Inflammatory macrophage treated with lipopolysaccharide for 1 hour (primary cell): ENCODE data around the gene SNX8.

ENCODE experiments used
- DNase-seq, 2 donors: peaks; one replicate each; pipeline ENCODE4 v3.0.0-alpha.2; 2020 to 2022

SNX8 gene

DNA sequence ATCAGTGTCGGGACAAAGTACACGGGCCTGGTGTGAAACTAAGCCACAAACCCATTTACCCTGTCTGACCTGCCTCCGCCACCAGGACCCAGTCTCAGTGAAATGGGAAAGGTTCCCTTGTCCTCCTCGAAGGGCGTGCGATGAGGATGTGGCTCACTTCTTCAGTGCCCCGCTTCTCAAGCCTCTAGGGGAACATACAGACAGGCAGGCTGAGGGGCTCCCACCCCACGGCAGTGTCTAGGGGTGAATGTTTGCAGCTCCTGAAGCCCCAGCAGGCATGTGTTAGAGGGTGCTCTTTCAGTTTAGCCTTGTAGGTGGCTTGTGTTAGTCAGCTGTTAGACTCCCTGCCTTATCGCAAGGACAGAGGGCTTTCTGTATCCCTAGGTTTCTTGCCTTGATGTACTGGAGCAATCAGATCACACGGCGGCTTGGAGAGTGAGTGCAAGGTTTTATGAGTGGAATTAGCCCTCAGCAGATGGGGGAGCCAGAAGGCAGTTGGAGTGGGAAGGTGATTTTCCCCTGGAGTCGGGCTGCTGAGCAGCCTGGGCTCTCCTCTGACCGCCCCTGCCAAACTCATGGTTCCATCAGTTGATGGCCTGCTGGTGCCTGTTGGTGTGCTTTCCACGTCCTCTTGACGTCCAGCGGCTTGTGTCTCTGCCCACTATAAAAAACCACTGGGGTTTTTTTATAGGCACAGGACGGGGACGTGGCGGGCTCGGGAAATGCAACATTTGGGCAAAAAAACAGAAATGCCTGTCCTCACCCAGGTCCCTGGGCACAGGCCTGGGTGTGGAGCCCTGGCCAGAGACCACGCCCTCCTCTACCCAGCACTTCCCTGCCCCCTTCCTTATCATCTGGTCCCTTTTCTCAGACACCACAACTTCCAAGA lies 71.5 kb downstream of the SNX8 start:
- peak; percentile 20 to 38 for DNase-seq

GRCh38 chr7:2241580-2242540 lies 72.4 kb downstream of the SNX8 start, which contains the start of the genes MRM2 and NUDT1:
Gene MRM2, minus strand, starts transcription at chr7:2242205. Its CDS starts 36 bp downstream, at chr7:2242169.
Gene NUDT1, plus strand, starts transcription at chr7:2242226. Its CDS starts 2,349 bp downstream, at chr7:2244575.
- DNase-seq = peak; percentile 72 to 86

DNA sequence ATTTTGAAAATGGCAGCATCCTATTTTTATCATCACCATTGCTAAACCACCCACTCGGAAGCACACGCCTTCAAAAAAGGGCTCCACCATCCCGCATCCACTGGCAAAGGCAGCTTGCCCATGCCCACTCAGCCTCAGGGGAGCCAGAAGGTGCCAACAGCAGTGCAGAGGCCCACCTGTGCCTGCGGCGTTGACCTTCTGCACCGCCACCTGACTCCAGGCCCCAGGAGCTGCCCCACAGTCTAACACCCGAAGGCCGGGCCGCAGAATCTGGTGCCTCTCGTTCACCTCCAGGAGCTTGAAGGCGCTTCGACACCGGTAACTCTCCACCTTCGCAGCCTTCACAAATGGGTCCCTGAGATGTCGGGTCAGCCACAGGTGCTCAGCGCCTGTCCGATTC lies 75.0 kb downstream of the SNX8 start:
- no peak for DNase-seq

DNA sequence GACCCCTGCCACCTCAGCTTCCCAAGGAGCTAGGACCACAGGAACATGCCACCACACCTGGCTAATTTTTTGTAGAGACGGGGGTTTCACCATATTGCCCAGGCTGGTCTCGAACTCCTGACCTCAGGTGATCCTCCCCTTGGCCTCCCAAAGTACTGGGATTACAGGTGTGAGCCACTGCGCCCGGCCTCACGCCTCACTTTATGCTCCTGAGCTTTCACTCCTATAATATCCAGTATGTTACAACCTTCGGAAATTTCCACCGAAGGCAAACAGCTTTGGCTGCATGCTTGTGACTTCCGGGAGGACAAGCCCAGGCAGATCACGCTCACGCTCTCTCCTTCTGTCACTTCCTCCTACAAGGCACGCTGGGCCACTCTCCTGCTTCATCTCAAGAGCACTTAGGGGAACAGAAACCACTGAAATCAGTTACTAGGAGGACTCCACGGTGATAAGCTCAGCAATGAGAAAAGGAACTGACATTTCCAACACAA lies 77.1 kb downstream of the SNX8 start:
- peak; percentile 85 to 93 for DNase-seq

GRCh38 chr7:2233926-2234325 lies 80.3 kb downstream of the SNX8 start:
- DNase-seq = no peak

GRCh38 chr7:2232766-2233520 lies 81.3 kb downstream of the SNX8 start, which contains the start of gene MAD1L1:
Gene MAD1L1, minus strand, starts transcription at chr7:2232945. Its CDS starts 2,812 bp downstream, at chr7:2230133.
- DNase-seq = peak; percentile 79 to 93

DNA sequence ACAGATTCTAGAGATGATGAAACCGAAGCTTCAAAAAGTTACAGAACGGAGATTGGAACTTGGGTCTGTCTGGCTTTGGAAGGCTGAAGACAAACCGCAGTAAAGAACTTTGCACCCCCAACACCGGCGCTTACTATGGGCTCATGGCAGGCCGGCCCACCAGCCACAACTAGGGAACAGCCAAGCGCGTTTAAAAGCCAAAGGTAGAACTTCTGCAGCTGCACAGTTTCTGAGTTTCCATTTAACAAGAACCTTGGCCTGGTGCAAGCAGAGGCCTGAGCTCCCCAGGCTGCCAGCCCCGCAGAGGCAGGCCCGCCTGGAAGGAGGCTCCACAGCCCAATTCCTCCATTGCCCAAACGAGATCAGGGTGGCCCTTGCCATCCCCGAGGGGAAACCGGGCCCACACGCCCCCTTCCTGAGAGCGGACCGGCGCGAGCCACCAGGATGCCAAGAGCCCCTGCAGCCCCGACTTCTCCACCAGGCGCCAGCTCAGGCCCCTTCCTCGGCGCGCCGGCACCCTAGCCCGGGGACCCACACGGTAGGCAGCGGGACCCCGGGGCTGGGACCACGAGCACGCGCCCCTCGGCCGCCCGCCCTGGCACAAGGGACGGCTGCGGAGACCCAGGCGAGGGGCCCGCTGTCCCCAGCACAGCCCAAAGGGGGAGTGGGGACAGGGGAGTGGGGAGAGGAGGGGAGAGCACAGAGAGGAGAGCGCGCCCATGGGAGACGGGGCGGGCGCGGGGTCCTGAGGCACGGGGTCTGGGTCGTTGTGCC lies 82.1 kb downstream of the SNX8 start:
- no peak for DNase-seq

- DNase-seq = no peak
Measured at GRCh38 chr7:2230882-2231281, 83.4 kb downstream of the SNX8 start.

GRCh38 chr7:2230226-2230625 lies 84.0 kb downstream of the SNX8 start:
- no peak for DNase-seq

- no peak for DNase-seq
Measured at GRCh38 chr7:2229467-2229866, 84.8 kb downstream of the SNX8 start.

GRCh38 chr7:2228921-2229320 lies 85.3 kb downstream of the SNX8 start:
- DNase-seq = no peak

DNA sequence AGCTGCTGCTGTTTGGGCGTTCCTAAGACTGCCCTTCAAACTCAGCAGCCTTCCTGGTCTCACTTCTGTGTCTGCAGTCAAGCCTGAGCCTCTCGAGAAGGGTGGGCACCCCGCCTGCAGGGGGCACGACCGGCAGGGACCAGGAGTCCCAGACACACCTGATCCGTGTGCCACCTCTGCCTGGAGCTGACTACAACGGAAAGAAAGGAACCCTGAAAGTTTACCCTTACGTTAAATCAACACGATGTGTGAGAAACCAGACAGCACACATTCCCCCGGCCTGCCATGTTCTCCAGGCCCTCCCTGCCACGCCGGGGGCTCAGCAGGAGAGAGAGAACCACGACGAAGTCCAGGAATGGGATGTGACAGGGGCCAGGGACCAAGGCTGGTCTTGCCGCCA lies 86.5 kb downstream of the SNX8 start:
- no peak for DNase-seq

DNA sequence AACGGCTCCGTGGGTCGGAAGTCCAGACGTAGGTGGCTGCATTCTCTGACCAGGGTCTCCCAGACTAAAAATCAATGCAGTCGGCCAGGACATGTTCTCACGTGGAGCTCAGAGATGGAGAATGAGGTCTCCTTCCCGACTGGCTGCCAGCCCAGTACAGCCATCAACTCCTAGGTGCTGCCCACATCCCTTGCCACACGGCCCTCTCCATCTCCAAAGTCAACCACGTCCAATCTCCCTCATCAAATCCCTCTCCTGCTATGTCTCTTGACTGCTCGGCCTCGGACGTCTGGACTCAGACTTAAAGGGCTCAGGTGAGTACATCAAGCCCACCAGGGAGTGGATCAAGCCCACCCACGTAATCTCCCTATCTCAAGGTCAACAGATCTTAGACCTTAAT lies 88.4 kb downstream of the SNX8 start:
- no peak for DNase-seq

GRCh38 chr7:2225336-2225735 lies 88.9 kb downstream of the SNX8 start:
- no peak for DNase-seq

GRCh38 chr7:2224934-2225333 lies 89.3 kb downstream of the SNX8 start:
- no peak for DNase-seq

- no peak for DNase-seq
Measured at GRCh38 chr7:2224491-2224928, 89.7 kb downstream of the SNX8 start.

DNA sequence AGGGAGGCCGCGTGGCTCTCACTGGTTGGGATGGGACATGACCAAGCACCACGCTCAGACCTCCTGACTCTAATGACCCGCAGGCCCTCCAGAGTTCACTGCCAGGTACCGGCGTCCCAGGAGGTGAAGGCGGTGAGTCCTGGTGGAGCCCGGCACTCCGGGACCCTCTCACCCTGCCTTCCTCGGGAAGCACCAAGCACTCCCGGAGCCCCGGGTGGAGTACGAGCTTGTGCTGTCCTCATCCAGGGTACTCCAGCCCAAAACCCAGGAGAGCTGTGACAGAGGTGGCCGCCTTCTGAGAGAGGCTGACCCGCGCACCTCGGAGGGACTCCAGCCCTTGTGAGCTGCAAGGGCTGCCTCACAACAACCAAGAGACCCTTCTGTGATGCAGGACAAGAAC lies 90.9 kb downstream of the SNX8 start:
- DNase-seq = no peak

DNA sequence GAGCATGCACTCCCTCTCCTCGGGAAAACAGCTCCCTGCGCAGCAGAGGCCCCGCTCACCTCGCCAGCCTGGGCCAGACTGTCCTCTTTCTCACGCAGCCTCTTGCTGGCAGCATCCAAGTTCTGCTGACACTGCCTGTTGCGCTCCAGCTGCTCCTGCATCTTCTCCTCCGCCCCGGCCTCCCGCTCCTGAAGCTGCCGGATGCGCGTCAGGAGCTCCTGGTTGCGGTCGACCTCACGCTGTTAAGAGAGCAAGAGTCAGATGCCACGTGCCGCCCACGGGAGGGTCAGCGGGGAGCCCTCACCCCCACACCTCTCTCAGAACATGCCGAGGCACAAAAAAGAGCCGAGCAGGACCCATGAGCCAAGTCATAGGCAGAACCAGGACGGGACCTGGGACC lies 91.7 kb downstream of the SNX8 start:
- no peak for DNase-seq

GRCh38 chr7:2220954-2221353 lies 93.3 kb downstream of the SNX8 start:
- DNase-seq = no peak

DNA sequence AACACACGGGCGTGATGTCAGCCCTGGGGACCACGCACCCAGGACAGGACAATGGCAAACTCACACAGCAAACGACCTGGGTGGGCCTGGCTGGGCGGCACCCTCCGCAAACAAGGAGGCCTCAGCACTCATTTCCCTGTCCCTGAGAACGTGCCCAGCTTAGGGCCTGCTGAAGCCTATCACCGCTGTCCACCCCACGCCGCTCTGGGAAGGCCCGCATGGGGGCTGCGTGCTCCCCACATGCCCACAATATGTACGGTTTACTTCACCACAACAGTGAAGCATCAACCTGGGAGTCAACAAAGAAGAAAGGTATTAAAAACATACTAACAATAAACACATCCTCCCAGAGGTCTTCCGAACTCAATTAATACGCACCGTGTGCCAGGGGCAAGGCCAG lies 93.7 kb downstream of the SNX8 start:
- DNase-seq = no peak

GRCh38 chr7:2220030-2220429 lies 94.2 kb downstream of the SNX8 start:
- DNase-seq = no peak

DNA sequence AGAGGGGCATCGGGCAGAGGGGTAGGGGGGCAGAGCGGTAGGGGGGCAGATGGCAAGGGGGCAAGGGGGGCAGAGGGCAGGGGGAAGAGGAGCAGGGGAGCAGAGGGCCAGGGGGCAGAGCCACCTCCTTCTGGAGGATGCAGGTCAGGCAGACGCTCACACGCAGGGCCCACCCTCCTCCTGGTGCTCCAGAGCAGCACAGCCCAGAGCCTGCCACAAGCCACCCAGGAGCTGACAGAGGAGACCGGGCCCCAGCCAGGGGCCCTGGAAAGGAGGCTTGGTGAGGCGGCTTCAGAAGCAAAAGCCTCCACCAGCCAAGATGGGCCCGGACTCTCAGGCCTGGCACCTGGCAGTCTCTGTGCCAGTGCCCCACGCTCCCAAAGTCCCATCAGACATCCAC lies 94.6 kb downstream of the SNX8 start:
- DNase-seq = no peak
